ENCODE measurements around the gene PPP1R3D.
"Not testable (repeated sequence)": the region's sequence is repeated elsewhere in the genome, so short reads cannot be mapped to it uniquely, and the experiment has no call there.

PPP1R3D gene

GRCh38 chr20:59940129-59940955, at the start of gene PPP1R3D, which contains the start of gene FAM217B:
PPP1R3D (minus strand) TSS chr20:59940305; CDS start chr20:59939931, 374 bp downstream.
FAM217B (plus strand) TSS chr20:59940389; CDS start chr20:59943944, 3,555 bp downstream.
- peak; percentile 98 for DNase-seq

- no peak for DNase-seq
Observed at GRCh38 chr20:59988141-59988540, 48.0 kb upstream of the PPP1R3D start.

GRCh38 chr20:59987135-59987534, 47.0 kb upstream of the PPP1R3D start:
- DNase-seq = no peak

- no peak for DNase-seq
Observed at GRCh38 chr20:59985864-59986263, 45.8 kb upstream of the PPP1R3D start.

DNA sequence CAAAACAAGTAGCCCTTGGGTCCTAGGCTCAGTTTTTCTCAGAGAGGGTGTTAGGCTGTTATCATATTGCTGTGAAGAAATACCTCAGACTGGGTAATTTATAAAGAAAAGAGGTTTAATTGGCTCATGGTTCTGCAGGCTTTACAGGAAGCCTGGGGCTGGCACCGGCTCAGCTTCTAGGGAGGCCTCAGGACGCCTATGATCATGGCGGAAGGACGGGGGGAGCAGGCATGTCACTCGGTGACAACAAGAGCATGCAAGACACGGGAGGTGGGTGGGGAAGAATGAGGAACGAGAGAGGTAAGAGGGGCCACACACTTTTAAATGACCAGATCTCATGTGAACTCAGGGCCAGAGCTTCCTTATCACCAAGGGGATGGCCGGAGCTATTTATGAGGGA, 45.1 kb upstream of the PPP1R3D start:
- DNase-seq = no peak

DNA sequence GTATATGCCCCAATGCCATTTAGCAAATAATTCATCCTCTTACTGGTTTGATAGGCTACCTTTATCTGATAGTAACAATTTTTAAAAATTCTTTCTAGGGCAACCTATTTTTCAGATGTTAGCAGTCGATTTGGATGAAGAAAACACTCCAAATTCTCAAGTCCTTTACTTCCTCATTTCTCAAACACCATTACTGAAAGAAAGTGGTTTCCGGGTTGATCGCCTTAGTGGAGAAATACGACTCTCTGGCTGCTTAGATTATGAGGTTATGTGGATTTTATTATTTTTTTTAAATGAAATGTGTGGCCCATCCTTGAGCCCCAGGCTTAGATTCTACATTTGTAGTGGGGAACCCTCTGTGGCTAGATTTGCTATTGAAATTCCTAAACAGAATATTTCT, 44.4 kb upstream of the PPP1R3D start:
- no peak for DNase-seq

- DNase-seq = no peak
Observed at GRCh38 chr20:59983076-59983475, 43.0 kb upstream of the PPP1R3D start.

- no peak for DNase-seq
Observed at GRCh38 chr20:59977086-59977485, 37.0 kb upstream of the PPP1R3D start.

DNA sequence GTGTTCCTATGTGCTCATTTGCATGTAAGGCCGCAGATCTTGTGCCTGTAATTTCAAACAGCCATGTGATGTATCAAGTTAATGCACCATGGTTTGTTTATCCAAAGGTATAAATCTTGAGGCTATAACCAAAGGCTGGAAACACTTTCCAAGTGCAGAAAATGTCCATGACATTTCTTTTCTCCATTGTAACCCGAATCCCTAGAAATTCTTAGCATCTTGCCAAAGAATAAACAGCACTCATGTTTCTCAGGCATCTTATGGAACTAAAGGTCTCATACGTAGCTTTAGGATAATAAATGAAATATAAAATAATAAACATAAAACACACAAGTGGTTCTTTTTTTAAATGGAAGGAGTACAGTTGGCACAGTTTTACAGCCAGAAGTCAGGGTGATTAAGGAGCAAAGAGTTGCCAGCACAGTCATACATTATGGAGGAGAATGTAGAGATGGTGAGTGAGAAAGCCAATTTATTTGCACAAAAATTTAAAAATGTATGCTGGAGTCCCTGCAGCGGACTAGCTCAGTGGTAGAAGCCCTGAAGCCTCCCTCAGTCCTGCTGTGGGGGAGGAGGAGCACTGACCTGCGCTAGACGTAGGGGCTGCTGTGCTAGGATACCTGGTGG, 36.2 kb upstream of the PPP1R3D start:
- DNase-seq = no peak

DNA sequence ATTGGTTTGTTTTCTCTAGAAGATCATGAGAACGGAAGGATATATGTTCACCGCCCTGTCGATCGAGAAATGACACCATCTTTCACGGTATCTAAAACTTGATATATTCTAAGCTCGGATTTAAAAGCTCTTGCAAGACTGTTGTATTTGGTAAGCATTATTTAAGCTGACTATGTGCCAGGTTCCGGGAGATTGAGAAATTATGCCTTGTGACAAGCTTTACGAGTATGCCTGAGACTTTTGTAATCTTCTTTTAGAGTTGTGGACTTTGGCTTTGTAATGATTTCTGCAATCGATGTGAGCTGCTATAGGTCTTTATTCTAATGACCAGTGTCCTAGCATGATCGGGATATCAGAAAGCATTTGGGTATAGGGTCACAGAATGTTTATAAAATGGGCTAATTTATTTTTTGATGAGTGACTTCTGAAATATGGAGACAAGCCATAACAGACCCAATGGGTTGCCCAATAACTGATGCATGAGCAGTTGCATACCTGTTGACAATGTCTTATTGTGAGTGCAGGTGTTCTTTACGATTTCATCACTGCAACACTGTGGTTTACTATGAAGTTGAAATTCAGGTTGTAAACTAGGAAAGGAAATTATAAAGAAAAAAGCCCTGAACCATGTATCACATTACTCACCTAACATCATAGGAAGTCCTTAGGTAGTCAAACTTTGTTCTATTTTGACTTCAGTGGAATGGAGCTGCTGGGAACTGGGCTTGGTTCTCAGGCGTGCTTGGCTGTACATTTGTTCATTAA, 32.1 kb upstream of the PPP1R3D start:
- no peak for DNase-seq

GRCh38 chr20:59971428-59971827, 31.3 kb upstream of the PPP1R3D start:
- no peak for DNase-seq

DNA sequence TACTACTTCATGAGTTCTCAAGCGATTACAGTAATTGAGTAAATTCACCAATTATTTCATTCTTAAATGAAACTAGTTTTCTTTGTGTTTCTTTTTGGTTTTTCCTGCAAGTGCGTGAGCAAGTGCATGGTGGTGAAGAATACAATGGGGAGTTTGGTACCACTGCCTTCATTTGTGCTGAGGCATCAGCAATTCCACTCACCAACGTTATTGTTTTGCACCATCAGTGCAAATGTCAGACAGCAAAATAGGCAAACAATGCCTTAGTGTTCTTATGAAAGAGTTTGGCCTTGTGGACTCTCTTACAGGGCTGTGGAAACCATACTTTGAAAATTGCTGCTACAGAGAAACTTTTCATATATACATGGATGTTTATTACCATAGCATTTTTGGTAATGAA, 26.3 kb upstream of the PPP1R3D start:
- DNase-seq = no peak

GRCh38 chr20:59962155-59962554, 22.1 kb upstream of the PPP1R3D start:
- DNase-seq = no peak

DNA sequence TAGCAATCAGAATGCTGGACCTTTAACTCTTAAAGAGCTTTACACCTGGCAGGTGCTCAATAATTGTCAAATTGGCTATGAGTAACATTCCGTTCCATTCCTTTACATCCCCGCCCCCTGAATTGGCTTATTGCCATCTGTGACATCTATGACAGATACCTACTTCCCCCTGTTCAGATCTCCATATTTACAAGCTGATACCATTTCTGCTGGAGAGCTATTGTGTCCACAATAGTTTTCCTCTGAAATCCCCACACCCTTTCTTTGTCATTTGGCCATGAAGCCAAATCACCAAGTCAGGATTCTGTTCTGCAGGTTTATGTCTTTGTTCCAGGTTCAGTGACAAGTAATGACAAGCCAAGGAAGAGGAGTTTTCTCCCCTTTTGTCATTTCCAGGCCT, 21.3 kb upstream of the PPP1R3D start:
- DNase-seq = no peak

GRCh38 chr20:59958626-59959025, 18.5 kb upstream of the PPP1R3D start:
- no peak for DNase-seq

DNA sequence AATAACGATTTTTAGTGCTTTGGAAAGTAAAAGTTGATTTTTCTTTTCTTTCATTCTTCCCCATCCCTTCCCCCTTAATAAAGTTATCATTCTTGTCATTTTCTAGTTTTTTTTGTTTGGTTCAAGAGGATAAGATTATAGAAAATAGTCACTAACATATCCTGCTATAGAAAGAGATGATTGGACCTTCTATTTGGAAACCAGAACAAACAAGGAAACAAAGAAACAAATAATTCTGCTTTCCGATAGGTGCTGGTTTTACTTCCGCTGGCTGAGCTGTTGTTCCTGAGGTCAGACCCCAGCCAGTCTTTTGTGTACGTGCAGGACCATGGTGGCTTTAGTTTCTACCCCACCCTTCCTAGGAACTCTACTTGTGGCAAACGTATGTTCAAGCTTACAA, 18.0 kb upstream of the PPP1R3D start, which contains the start of gene CDH26:
Gene CDH26 (plus strand): TSS at position 301 of the 400 bp plus-strand sequence. CDS start 304 bp downstream, outside the sequence.
- DNase-seq = no peak

DNA sequence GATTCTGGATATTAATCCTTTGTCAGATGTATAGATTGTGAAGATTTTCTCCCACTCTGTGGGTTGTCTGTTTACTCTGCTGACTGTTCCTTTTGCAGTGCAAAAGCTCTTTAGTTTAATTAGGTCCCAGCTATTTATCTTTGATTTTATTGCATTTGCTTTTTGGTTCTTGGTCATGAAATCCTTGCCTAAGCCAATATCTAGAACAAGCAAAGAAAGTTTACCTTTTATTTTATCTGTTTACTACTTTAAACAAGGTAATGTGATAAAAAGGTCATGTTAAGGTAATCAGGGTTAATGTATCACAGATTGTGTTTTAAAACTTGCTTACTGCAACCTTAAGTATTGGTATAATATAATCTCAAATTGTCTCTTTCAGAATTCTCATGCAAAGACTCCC, 17.5 kb upstream of the PPP1R3D start:
- DNase-seq = not testable (repeated sequence)

- no peak for DNase-seq
Observed at GRCh38 chr20:59955131-59955796, 15.2 kb upstream of the PPP1R3D start.

- no peak for DNase-seq
Observed at GRCh38 chr20:59954718-59955117, 14.6 kb upstream of the PPP1R3D start.

DNA sequence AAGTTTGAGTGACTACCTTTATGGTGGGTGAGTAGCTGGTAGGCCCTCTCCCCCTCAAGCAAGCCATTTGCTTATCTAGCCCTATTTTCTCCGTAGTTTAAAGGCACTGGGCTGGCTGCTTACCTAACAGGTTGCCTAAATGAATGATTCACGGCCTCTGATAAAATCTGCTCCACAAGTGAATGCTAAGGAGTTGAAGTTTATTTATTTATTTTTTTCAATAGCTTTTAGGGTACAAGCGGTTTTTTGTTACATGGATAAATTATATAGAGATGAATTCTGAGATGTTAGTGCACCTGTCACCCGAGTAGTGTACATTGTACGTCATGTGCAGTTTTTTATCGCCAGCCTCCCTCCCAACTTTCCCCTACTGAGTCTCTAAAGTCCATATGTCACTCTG, 9.8 kb upstream of the PPP1R3D start:
- no peak for DNase-seq

DNA sequence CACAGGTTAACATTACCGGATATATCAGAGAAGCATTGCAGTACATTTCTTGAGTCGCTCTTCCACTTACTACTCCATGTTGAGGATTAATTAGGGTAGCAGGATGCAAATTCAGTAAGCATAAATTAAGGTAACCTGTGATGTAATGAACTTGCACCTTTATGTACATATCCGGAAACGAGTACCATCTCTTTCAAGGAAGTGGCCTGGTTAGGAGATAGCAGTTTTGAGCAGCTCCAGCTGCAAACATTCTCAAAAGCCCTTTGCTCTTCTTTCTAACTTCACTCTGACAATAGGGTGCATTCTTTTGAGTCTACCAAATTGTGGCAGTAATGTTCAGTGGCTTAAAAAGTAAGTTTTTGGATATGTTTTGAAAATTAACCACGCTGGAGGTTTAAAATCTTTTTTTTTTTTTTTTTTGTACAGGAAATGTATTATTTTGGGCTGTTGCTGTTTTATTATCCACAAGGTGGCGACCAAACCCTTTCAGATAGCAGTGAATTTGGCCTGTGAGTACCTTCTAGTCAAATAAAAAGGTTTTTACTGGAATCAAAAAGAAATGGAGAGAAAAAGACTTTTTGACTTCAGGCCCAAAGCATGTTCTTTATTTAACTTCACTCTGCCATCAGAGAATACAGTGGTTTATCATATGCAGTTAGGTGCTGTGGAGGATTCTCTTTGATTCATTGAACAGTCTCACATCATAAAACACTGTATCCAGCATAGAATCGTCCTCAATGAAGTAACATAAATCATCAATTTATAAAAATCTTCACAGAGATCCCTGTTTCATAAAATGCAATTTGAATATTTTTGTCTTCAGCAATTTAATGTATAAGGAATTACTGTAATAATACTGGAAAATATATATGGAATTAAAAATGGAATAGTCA, 9.0 kb upstream of the PPP1R3D start:
- DNase-seq = no peak

GRCh38 chr20:59948212-59948611, 8.1 kb upstream of the PPP1R3D start:
- DNase-seq = no peak
